T-helper 9 cell (primary cell): Measurements from ENCODE around the gene ESCO1.
A peak's percentile ranks its signal among the peaks of the same experiment; 100 is the strongest.
"Not testable (repeated sequence)": the region's sequence is repeated elsewhere in the genome, so short reads cannot be mapped to it uniquely, and the experiment has no call there.

Experiments used
- DNase-seq: peaks from one replicate; pipeline ENCODE4 v3.0.0-alpha.2; 2020
- total RNA-seq, 2 donors: gene quantifications; one replicate each; lab custom pipeline; 2026; lab: John Stamatoyannopoulos, UW

ESCO1 gene
- total RNA-seq, result 70.5 to 85.1 reads per million in 2 donors

- peak; percentile 85 for DNase-seq
These were observed at the start of gene ESCO1 for GRCh38 chr18:21600526-21601410. ESCO1 (minus strand) TSS chr18:21600704; CDS start chr18:21574843, 25,861 bp downstream.

GRCh38 chr18:21640375-21640774, 39.9 kb upstream of the ESCO1 start:
- not testable (repeated sequence) for DNase-seq

- no peak for DNase-seq
These were observed 38.3 kb upstream of the ESCO1 start for GRCh38 chr18:21638822-21639221.

- no peak for DNase-seq
These were observed 36.3 kb upstream of the ESCO1 start for GRCh38 chr18:21636769-21637168.

GRCh38 chr18:21634588-21635199, 34.2 kb upstream of the ESCO1 start:
- DNase-seq, result no peak

- DNase-seq, result no peak
These were observed 31.9 kb upstream of the ESCO1 start for GRCh38 chr18:21632393-21632792.

- DNase-seq, result no peak
These were observed 28.8 kb upstream of the ESCO1 start for GRCh38 chr18:21629089-21629832.

- DNase-seq, result not testable (repeated sequence)
These were observed 21.1 kb upstream of the ESCO1 start for GRCh38 chr18:21621640-21622039.

GRCh38 chr18:21612125-21613039, 11.9 kb upstream of the ESCO1 start, which contains the start of gene SNRPD1:
SNRPD1 (plus strand) TSS chr18:21612314; CDS start chr18:21612430, 116 bp downstream.
- peak; percentile 83 for DNase-seq

GRCh38 chr18:21611401-21612124, 11.1 kb upstream of the ESCO1 start:
- not testable (repeated sequence) for DNase-seq

- no peak for DNase-seq
These were observed 4.7 kb upstream of the ESCO1 start for GRCh38 chr18:21605213-21605612.

- no peak for DNase-seq
These were observed 4.2 kb upstream of the ESCO1 start for GRCh38 chr18:21604671-21605070.

GRCh38 chr18:21602299-21602587, 1.7 kb upstream of the ESCO1 start:
- no peak for DNase-seq

GRCh38 chr18:21599585-21600525, 649 bp downstream of the ESCO1 start:
- DNase-seq, result no peak

- no peak for DNase-seq
These were observed 1.5 kb downstream of the ESCO1 start for GRCh38 chr18:21598726-21599584.

GRCh38 chr18:21597620-21598019, 2.9 kb downstream of the ESCO1 start:
- no peak for DNase-seq

- no peak for DNase-seq
These were observed 6.8 kb downstream of the ESCO1 start for GRCh38 chr18:21593540-21594257.

- DNase-seq, result not testable (repeated sequence)
These were observed 8.1 kb downstream of the ESCO1 start for GRCh38 chr18:21592361-21592760.

GRCh38 chr18:21584391-21584790, 16.1 kb downstream of the ESCO1 start:
- no peak for DNase-seq
